ENCODE data around the gene ZWILCH.

- no peak for TF ChIP-seq CTCF (IDR thresholded peaks at IDR 0.05)
- TF ChIP-seq TCF7 (CRISPR knock-in tag; IDR thresholded peaks at IDR 0.05; ENCODE audit: low read depth) = no peak
- TF ChIP-seq ZBTB43 (CRISPR knock-in tag; IDR thresholded peaks at IDR 0.05) = no peak
- no peak for TF ChIP-seq SP1 (CRISPR knock-in tag; conservative IDR thresholded peaks at IDR 0.05)
Observed at GRCh38 chr15:66563566-66564110, 58.5 kb downstream of the ZWILCH start.

Data from WTC11 (cell line).